Neural progenitor cell (in vitro differentiated cells): ENCODE data around the gene ADGRA1.
"Not testable (repeated sequence)": the region's sequence is repeated elsewhere in the genome, so short reads cannot be mapped to it uniquely, and the experiment has no call there.

Experiments
- CTCF ChIP-seq: fragments of 200-600 bp; sonication (generic); IDR thresholded peaks from 2 replicates; pipeline ENCODE4 v1.5.1; 2017; ENCODE audit warnings: antibody characterized with exemption, mild to moderate bottlenecking
- EZH2phosphoT487 ChIP-seq: fragments of 200-600 bp; sonication (generic); IDR thresholded peaks from 2 replicates; pipeline ENCODE4 v1.6.1; 2017; ENCODE audit warnings: antibody characterized with exemption

- TF ChIP-seq CTCF, EZH2phosphoT487: not testable (repeated sequence)
Measured at GRCh38 chr10:133053527-133054133, 34.1 kb upstream of the ADGRA1 start.
